GM12892 (cell line): ENCODE measurements around the gene SORBS1. TPM values are rescaled to one million over a fixed set of nuclear protein-coding genes. Genes with fewer than 3 reads are reported as not detected.
A peak's percentile ranks its signal among the peaks of the same experiment; 100 is the strongest.

Source experiments
- DNase-seq: peaks from one replicate; pipeline ENCODE4 v3.0.0; 2011; ENCODE audit not compliant: insufficient read length
- FAIRE-seq: peaks from 2 replicates; lab custom pipeline; 2011; peaks lifted over from hg19 to GRCh38; lab: Jason Lieb, UNC
- POLR2A ChIP-seq: IDR thresholded peaks from 2 replicates; pipeline ENCODE4 v1.6.1; 2011; ENCODE audit warnings: low read depth, low read length, control low read depth
- POLR2AphosphoS5 ChIP-seq: IDR thresholded peaks from 2 replicates; pipeline ENCODE4 v1.6.1; 2011; ENCODE audit warnings: low read depth, low read length, control low read depth
- TAF1 ChIP-seq: IDR thresholded peaks from 2 replicates; pipeline ENCODE4 v1.6.1; 2011; ENCODE audit warnings: low read depth, mild to moderate bottlenecking, control low read depth, low read length, borderline replicate concordance
- polyA plus RNA-seq: library from polyadenylated mRNA; unstranded; fragments of >200 nt; gene quantifications from one replicate; pipeline ENCODE4 v1.2.1, GENCODE V29; 2012; ENCODE audit warnings: missing spikeins, inconsistent platforms; ENCODE audit not compliant: missing spikeins

Gene SORBS1
- polyA plus RNA-seq: 2.2 TPM

GRCh38 chr10:95561177-95561863 is at the start of gene SORBS1:
Gene SORBS1 (minus strand): TSS chr10:95561371. CDS start chr10:95441135, 120,236 bp downstream.
- TF ChIP-seq TAF1 (no peak), POLR2A (peak; percentile 40; the same call in 1 of the 2 replicates)
- DNase-seq: peak; percentile 96
- FAIRE-seq: peak; percentile 93

GRCh38 chr10:95610727-95611126 is 49.6 kb upstream of the SORBS1 start:
- DNase-seq: no peak
- TF ChIP-seq TAF1 (no peak), POLR2AphosphoS5 (no peak), POLR2A (no peak)
- no peak for FAIRE-seq

- TF ChIP-seq POLR2AphosphoS5 (no peak), TAF1 (no peak), POLR2A (no peak)
- DNase-seq (no peak), FAIRE-seq (no peak)
Measured at GRCh38 chr10:95606922-95607321, 45.8 kb upstream of the SORBS1 start.

- DNase-seq: no peak
- no peak for FAIRE-seq
- TF ChIP-seq POLR2A: no peak
- 0 out of 2 replicates have a peak, but pooled peaks have one; percentile 23 for TF ChIP-seq POLR2AphosphoS5
- TF ChIP-seq TAF1: no peak
Measured at GRCh38 chr10:95605163-95605562, 44.0 kb upstream of the SORBS1 start.

- no peak for DNase-seq
- no peak for FAIRE-seq
- TF ChIP-seq POLR2A: no peak
- no peak for TF ChIP-seq TAF1
- no peak for TF ChIP-seq POLR2AphosphoS5
Measured at GRCh38 chr10:95604630-95605029, 43.5 kb upstream of the SORBS1 start.

GRCh38 chr10:95602382-95602781 is 41.2 kb upstream of the SORBS1 start:
- DNase-seq (no peak), FAIRE-seq (no peak)
- no peak for TF ChIP-seq POLR2AphosphoS5
- no peak for TF ChIP-seq TAF1
- no peak for TF ChIP-seq POLR2A

- DNase-seq (peak; percentile 26), FAIRE-seq (peak; percentile 76)
- TF ChIP-seq POLR2A (no peak), TAF1 (no peak), POLR2AphosphoS5 (no peak)
Measured at GRCh38 chr10:95601116-95601719, 40.0 kb upstream of the SORBS1 start.

GRCh38 chr10:95600158-95600557 is 39.0 kb upstream of the SORBS1 start:
- DNase-seq (no peak), FAIRE-seq (no peak)
- no peak for TF ChIP-seq POLR2A

- DNase-seq (no peak), FAIRE-seq (no peak)
- TF ChIP-seq TAF1 (no peak), POLR2AphosphoS5 (no peak), POLR2A (no peak)
Measured at GRCh38 chr10:95597788-95598187, 36.6 kb upstream of the SORBS1 start.

- no peak for FAIRE-seq
- TF ChIP-seq POLR2AphosphoS5: no peak
- no peak for TF ChIP-seq TAF1
- TF ChIP-seq POLR2A: no peak
- DNase-seq: no peak
Measured at GRCh38 chr10:95588025-95588424, 26.9 kb upstream of the SORBS1 start.

- no peak for DNase-seq
- no peak for TF ChIP-seq POLR2AphosphoS5
- TF ChIP-seq TAF1: no peak
- TF ChIP-seq POLR2A: no peak
- FAIRE-seq: no peak
Measured at GRCh38 chr10:95579835-95580535, 18.8 kb upstream of the SORBS1 start.
